Common myeloid progenitor, CD34-positive (primary cell): ENCODE measurements around the gene GGPS1.

Experiments used
- CTCF ChIA-PET: fragments of 350-600 bp; sonication (Branson Sonifier 250); formaldehyde crosslinking; loops from one replicate; lab custom pipeline; 2021; ENCODE audit warnings: antibody characterized with exemption; lab: Charles Lee
- POLR2A ChIA-PET: fragments of 350-600 bp; sonication (Branson Sonifier 250); formaldehyde crosslinking; loops from one replicate; lab custom pipeline; 2021; ENCODE audit warnings: antibody characterized with exemption; lab: Charles Lee
- DNase-seq, 3 donors: peaks; one replicate each; pipeline versions ENCODE4 v3.0.0 to v3.0.0-alpha.2; 2013
- H3K27ac ChIP-seq, 2 experiments: 1 replicate in 1 of 2; 2 replicates in 1 of 2; pipeline ENCODE4 v1.7.0; 2013; ENCODE audit warnings: inconsistent platforms in 2 of 2, low read length in 2 of 2, mild to moderate bottlenecking in 2 of 2, low read depth in 1 of 2, moderate library complexity in 1 of 2; ENCODE audit not compliant: severe bottlenecking in 2 of 2, insufficient read depth in 1 of 2, poor library complexity in 1 of 2
- H3K27me3 ChIP-seq, 5 experiments: replicated peaks in 2 of 5; 1 replicate in 3 of 5; 2 replicates in 2 of 5; pipeline versions ENCODE4 v1.6.1 to v1.7.0; 2013; ENCODE audit warnings: low read length in 4 of 5, mild to moderate bottlenecking in 2 of 5, moderate library complexity in 2 of 5, inconsistent platforms in 1 of 5; ENCODE audit not compliant: insufficient read depth in 5 of 5, control insufficient read depth in 4 of 5
- H3K36me3 ChIP-seq, 4 experiments: 1 replicate in 2 of 4; 2 replicates in 2 of 4; pipeline versions ENCODE4 v1.6.1 to v1.7.0; 2013; ENCODE audit warnings: low read length in 3 of 4, control low read depth in 1 of 4, mild to moderate bottlenecking in 1 of 4; ENCODE audit not compliant: control insufficient read depth in 4 of 4, insufficient read depth in 4 of 4
- H3K4me1 ChIP-seq, 4 experiments: 1 replicate in 3 of 4; 2 replicates in 1 of 4; pipeline versions ENCODE4 v1.6.1 to v1.7.1; 2013; ENCODE audit warnings: low read length in 3 of 4, mild to moderate bottlenecking in 3 of 4, control low read depth in 1 of 4, inconsistent platforms in 1 of 4, moderate library complexity in 1 of 4; ENCODE audit not compliant: control insufficient read depth in 4 of 4, insufficient read depth in 4 of 4; ENCODE audit errors: control extremely low read depth in 1 of 4
- H3K4me3 ChIP-seq, 7 experiments: 1 replicate in 4 of 7; 2 replicates in 3 of 7; pipeline versions ENCODE4 v1.5.1 to v1.7.0; 2013; ENCODE audit warnings: mild to moderate bottlenecking in 7 of 7, low read length in 6 of 7, moderate library complexity in 6 of 7, inconsistent platforms in 2 of 7, low read depth in 2 of 7, control low read depth in 1 of 7; ENCODE audit not compliant: insufficient read depth in 4 of 7, control insufficient read depth in 1 of 7; ENCODE audit errors: extremely low read depth in 1 of 7
- H3K9me3 ChIP-seq, 5 experiments: 1 replicate in 4 of 5; 2 replicates in 1 of 5; pipeline versions ENCODE4 v1.6.1 to v1.7.1; 2013; ENCODE audit warnings: low read length in 4 of 5, mild to moderate bottlenecking in 2 of 5, inconsistent platforms in 1 of 5, low read depth in 1 of 5, moderate library complexity in 1 of 5; ENCODE audit not compliant: control insufficient read depth in 4 of 5, insufficient read depth in 2 of 5; ENCODE audit errors: control extremely low read depth in 1 of 5
- WGBS: methylation state at CpG from one replicate; pipeline ENCODE4 v1.1.5; 2013; ENCODE audit not compliant: insufficient coverage; 5-methylcytosine and 5-hydroxymethylcytosine counted together

Gene GGPS1

DNA sequence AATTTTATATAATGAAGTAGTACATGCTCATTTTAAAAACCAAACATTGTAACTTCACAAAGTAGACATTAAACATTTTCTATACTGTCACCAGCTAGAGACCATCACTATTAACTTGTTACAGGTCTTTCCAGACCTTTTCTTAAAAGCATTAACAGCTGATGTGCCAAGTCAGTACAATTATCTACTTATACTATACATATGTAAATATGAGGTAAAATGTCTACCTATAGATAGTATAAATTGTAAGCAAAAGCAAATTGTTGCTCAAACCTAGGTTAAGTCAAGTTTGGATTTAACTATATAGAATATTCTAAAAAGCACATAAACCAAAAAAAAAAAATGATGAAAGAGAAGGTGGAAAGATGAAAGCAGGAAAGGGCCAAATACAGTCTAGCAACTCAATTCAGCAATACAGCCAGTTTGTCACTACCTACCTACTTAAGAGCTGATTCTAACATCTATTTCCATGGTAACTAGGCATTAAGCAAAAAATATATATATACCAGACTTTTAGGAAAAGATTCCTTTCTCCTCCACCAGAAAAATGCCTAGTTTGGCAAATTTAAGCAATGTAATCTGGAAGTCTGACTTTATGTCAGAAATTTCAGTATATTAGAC lies 34.9 kb upstream of the GGPS1 start:
- no peaks in the 10 kb centered on the region for H3K27me3 ChIP-seq
- no peak for DNase-seq
- H3K4me3 ChIP-seq = no peak overlapping the region
- peak overlapping the region in 1 of 2 experiments; percentile 23 for H3K27ac ChIP-seq
- ChIA-PET POLR2A (no interaction called here), CTCF (interaction anchor here (0.6 to 1.4 kb wide), 5 partner anchors 11 to 28 kb away, joined by 3 to 4 read pairs (median 3); no protein-coding TSS in a partner anchor)
- H3K4me1 ChIP-seq = peaks cover 0 to 21% (median 6%) of the 10 kb centered on the region in 4 experiments
- H3K9me3 ChIP-seq = peaks cover 0 to 5% (median 2%) of the 10 kb centered on the region in 5 experiments
- H3K36me3 ChIP-seq = peaks cover 0 to 6% (median 3%) of the 10 kb centered on the region in 4 experiments

DNA sequence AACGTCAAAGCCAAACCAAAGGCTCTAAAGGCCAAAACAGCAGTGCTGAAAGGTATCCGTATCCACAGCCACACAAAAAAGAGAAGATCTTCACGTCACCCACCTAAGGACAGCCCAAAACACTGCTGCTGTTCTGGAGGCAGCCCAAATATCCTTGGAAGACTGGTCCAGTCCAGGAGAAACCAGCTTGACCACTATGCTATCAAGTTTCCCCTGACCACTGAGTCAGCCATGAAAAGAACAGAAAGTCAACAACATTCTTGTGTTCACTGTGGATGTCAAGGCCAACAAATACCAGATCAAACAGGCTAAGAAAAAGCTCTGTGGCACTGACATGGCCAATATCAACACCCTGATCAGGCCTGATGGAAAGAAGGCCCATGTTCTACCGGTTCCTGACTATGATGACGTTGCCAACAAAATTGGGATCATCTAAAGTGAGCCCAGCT lies 32.4 kb upstream of the GGPS1 start:
- no peak overlapping the region for H3K27ac ChIP-seq
- no peaks in the 10 kb centered on the region for H3K27me3 ChIP-seq
- H3K36me3 ChIP-seq = peaks cover 0 to 6% (median 3%) of the 10 kb centered on the region in 4 experiments
- CTCF ChIA-PET = interaction anchor here (0.9 to 1.3 kb wide), 4 partner anchors 9 to 47 kb away, joined by 3 read pairs; no protein-coding TSS in a partner anchor
- no peak for DNase-seq
- H3K9me3 ChIP-seq = peaks cover 0 to 5% (median 2%) of the 10 kb centered on the region in 5 experiments
- 100% methylated on average over 2 of the region's 5 CpGs for WGBS
- POLR2A ChIA-PET = interaction anchor here (0.7 to 1.1 kb wide), 2 partner anchors 29 to 824 kb away, joined by 3 read pairs; no protein-coding TSS in a partner anchor
- peaks cover 5 to 30% (median 11%) of the 10 kb centered on the region in 4 experiments for H3K4me1 ChIP-seq
- no peak overlapping the region for H3K4me3 ChIP-seq

DNA sequence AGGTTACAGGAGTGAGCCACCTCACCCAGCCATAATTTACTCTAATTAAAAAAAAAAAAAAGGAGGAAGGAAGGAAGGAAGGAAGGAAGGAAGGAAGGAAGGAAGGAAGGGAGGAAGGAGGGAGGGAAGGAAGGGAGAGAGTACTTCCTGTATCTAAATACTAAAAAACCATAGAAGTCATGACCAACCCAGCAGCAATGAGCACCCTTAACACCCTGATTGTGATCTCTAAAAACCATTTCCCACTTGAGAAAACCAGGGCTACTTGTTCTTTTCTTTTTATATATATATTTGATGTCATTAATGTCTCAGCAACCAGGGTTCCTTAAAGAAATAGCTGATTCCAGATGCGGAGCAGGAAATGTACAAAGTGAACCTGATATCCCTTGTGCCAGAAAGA lies 31.6 kb upstream of the GGPS1 start:
- Histone ChIP-seq H3K27me3 (no peaks in the 10 kb centered on the region), H3K36me3 (peaks cover 0 to 6% (median 3%) of the 10 kb centered on the region in 4 experiments), H3K4me1 (peaks cover 5 to 31% (median 11%) of the 10 kb centered on the region in 4 experiments), H3K9me3 (peaks cover 0 to 5% (median 2%) of the 10 kb centered on the region in 5 experiments), H3K27ac (no peak overlapping the region), H3K4me3 (no peak overlapping the region)
- peak in 2 of 3 donors; percentile 34 to 43 for DNase-seq
- WGBS = 100% methylated on average over 1 of the region's 1 CpG
- POLR2A ChIA-PET = interaction anchor here (1.1 kb wide), 1 partner anchor 28 kb away, joined by 3 read pairs; no protein-coding TSS in a partner anchor
- CTCF ChIA-PET = interaction anchor here (0.6 to 1.3 kb wide), 3 partner anchors 8 to 10 kb away, joined by 3 read pairs; no protein-coding TSS in a partner anchor

DNA sequence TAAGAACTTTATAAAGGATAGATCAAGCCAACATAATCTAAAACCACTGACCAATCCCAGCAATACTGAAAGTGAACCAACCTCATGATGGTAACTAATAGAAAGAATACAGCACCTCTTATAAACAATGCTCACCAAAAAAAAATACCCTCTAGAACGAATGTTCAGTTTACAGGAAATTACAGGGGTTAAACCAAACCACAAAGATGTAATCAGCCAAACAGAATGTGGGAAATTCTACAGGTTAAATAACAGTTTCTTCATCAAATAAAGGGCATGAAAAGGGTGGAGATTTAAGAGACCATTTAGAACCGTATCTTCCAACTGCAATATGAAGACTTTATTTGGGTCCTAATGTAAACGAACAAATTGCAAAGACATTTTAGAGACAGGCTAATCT lies 30.8 kb upstream of the GGPS1 start:
- peak overlapping the region in 1 of 7 experiments; percentile 8 for H3K4me3 ChIP-seq
- DNase-seq = peak; percentile 30 to 65 (median 57)
- POLR2A ChIA-PET = no interaction called here
- no peak overlapping the region for H3K27ac ChIP-seq
- peaks cover 0 to 5% (median 2%) of the 10 kb centered on the region in 5 experiments for H3K9me3 ChIP-seq
- CTCF ChIA-PET = no interaction called here
- peaks cover 5 to 25% (median 11%) of the 10 kb centered on the region in 4 experiments for H3K4me1 ChIP-seq
- peaks cover 0 to 6% (median 3%) of the 10 kb centered on the region in 4 experiments for H3K36me3 ChIP-seq
- H3K27me3 ChIP-seq = no peaks in the 10 kb centered on the region
- WGBS = 56% methylated on average over 2 of the region's 3 CpGs

DNA sequence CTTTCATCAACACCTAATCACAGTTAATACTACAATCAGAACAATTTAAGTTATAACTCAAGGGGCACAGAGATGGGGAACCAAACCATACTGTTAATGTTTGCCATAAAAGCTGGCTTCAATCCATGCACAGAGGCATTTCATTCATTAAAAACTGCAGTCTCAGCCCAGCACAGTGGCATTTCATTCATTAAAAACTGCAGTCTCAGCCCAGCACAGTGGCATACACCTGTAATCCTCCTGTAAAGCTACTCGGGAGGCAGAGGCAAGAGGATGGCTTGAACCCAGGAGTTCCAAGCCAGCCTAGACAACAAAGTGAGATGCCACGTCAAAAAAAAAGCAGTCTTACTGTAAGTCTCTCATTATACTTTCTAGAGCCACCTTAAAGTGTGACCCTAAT lies 29.6 kb upstream of the GGPS1 start:
- DNase-seq = no peak
- ChIA-PET CTCF (interaction anchor here (0.7 to 1.5 kb wide), 4 partner anchors 8 to 48 kb away, joined by 3 to 5 read pairs (median 3); partner anchors contain the start of gene GGPS1), POLR2A (interaction anchor here (0.6 to 1.2 kb wide), 2 partner anchors 9 to 57 kb away, joined by 3 read pairs; no protein-coding TSS in a partner anchor)
- H3K9me3 ChIP-seq = peaks cover 0 to 5% (median 2%) of the 10 kb centered on the region in 5 experiments
- H3K4me3 ChIP-seq = no peak overlapping the region
- peak overlapping the region in 1 of 2 experiments; percentile 45 for H3K27ac ChIP-seq
- WGBS = 77% methylated on average over 1 of the region's 2 CpGs
- no peaks in the 10 kb centered on the region for H3K27me3 ChIP-seq
- peaks cover 5 to 21% (median 11%) of the 10 kb centered on the region in 4 experiments for H3K4me1 ChIP-seq
- peaks cover 3 to 6% (median 5%) of the 10 kb centered on the region in 4 experiments for H3K36me3 ChIP-seq

DNA sequence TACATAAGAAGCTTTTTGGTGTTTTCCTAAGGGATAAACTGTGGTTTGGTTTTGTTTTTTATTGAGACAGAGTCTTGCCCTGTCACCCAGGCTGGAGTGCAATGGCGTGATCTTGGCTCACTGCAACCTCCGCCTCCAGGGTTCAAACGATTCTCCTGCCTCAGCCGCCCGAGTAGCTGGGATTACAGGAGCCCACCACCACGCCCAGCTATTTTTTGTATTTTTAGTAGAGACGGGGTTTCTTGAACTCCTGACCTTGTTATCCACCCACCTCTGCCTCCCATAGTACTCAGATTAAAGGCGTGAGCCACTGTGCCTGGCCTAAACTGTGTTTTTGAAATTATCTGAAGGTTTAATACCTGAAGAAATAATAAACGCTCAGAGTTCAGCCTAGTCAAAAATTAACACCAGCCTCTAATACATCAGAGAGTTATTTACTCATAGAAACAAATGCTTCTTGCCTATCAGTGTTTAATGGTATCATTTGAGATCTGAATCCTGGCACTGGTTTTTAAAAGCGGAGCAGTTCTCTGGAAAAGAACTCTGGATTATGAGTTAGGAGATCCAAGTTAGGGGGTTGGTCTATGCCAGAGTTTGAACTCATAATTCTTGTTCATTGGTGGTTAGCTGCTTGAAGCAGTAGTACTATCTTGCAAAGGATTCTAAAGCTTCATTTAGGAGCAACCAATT lies 29.1 kb upstream of the GGPS1 start:
- Histone ChIP-seq H3K27me3 (no peaks in the 10 kb centered on the region), H3K27ac (peak overlapping the region in 1 of 2 experiments; percentile 45), H3K4me1 (peaks cover 5 to 26% (median 11%) of the 10 kb centered on the region in 4 experiments), H3K9me3 (peaks cover 0 to 5% (median 2%) of the 10 kb centered on the region in 5 experiments), H3K36me3 (peaks cover 3 to 6% (median 5%) of the 10 kb centered on the region in 4 experiments), H3K4me3 (no peak overlapping the region)
- ChIA-PET CTCF (interaction anchor here (0.6 to 1.5 kb wide), 6 partner anchors 7 to 57 kb away, joined by 3 to 5 read pairs (median 3); partner anchors contain the start of gene GGPS1), POLR2A (interaction anchor here (0.6 to 1.2 kb wide), 2 partner anchors 8 to 58 kb away, joined by 3 read pairs; no protein-coding TSS in a partner anchor)
- WGBS = 97% methylated on average over 6 of the region's 10 CpGs
- no peak for DNase-seq
